ENCODE results near the gene LMBR1.
"Not testable (repeated sequence)": the region's sequence is repeated elsewhere in the genome, so short reads cannot be mapped to it uniquely, and the experiment has no call there.

Gene LMBR1

DNA sequence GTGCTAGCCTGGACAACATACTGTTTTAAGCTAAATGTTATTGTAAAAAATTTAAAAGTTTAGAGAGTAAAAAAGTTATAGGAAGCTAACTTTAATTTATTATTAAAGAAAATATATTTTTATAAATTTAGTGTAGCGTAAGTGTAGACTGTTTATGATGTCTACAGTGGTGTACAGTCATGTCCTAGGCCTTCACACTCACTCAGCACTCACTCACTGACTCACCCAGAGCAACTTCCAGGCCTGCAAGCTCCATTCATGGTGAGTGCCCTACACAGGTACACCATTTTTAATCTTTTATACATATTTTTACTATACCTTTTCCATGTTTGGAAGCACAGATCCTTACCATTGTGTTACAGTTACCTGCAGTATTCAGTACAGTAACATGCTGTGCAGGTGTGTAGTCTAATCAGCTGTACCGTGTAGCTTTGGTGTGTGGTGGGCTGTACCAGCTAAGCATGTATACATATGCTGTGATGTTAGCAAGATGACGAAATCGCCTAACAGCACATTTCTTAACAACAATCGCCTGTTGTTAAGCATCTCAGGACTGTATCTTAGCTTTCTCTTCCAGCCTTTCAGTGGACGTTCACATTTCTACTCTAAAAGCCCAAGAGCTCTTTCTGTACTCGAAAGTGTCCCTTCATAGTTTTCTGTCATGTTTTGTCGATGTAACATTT is 240.0 kb downstream of the LMBR1 start:
- no peak overlapping the region for H3K27ac ChIP-seq
- no peaks in the 10 kb centered on the region for H3K36me3 ChIP-seq (ENCODE audit: insufficient read depth, low read length)
- no peaks in the 10 kb centered on the region for H3K9me3 ChIP-seq (ENCODE audit: low read depth, low read length)
- H3K9ac ChIP-seq (ENCODE audit: insufficient read length) = no peak overlapping the region
- no peak overlapping the region for H3K4me3 ChIP-seq
- no peak for DNase-seq (ENCODE audit: low read depth, low spot score)
- TF ChIP-seq FOXP2 (optimal IDR thresholded peaks at IDR 0.05; ENCODE audit: control extremely low read depth, extremely low read length, insufficient read depth) (no peak), POLR2AphosphoS5 (IDR thresholded peaks at IDR 0.05; ENCODE audit: borderline replicate concordance, low read depth, low read length) (no peak), EZH2 (IDR thresholded peaks at IDR 0.05) (no peak)

DNA sequence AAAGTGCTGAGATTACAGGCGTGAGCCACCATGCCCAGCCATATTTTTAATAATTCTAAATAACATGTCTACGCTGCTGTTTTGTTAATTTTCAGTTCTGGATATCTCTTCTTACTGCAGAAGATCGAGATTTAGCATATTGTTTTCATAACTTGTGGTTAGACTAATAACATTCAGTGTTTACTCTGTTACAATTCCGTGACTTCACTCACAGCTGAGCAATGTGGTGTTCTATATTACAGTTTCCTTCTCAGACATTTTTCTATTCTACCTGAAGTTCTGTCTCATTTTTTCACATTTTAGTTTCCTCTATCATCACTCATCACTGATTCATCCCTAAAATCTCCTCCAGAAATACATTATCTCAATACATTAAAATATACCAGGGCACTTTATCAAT is 241.5 kb downstream of the LMBR1 start:
- no peak overlapping the region for H3K27ac ChIP-seq
- H3K36me3 ChIP-seq (ENCODE audit: insufficient read depth, low read length) = no peaks in the 10 kb centered on the region
- no peak overlapping the region for H3K4me3 ChIP-seq
- H3K9me3 ChIP-seq (ENCODE audit: low read depth, low read length) = no peaks in the 10 kb centered on the region
- no peak for TF ChIP-seq EZH2 (IDR thresholded peaks at IDR 0.05)
- no peak for TF ChIP-seq FOXP2 (optimal IDR thresholded peaks at IDR 0.05; ENCODE audit: control extremely low read depth, extremely low read length, insufficient read depth)
- no peak for TF ChIP-seq POLR2AphosphoS5 (IDR thresholded peaks at IDR 0.05; ENCODE audit: borderline replicate concordance, low read depth, low read length)
- H3K9ac ChIP-seq (ENCODE audit: insufficient read length) = no peak overlapping the region
- no peak for DNase-seq (ENCODE audit: low read depth, low spot score)

DNA sequence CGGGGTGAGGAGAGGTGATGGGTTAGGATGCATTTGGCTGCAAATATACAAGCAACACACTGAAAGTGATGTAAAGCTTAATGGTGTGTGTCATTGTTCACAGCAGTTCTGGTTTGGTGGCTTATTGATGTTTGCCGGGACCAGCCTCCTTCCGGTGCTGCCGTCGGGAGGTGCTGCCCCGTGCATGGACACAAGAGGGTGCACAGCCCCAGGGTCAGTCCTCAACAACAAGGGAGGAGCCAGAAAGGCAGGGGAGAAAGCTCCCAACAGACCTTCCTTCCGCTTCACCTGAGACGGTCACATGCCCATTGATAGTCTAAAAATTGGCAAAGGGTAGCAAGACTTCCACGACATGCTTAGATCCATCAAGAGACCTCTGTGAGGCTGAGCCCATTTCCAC is 242.9 kb downstream of the LMBR1 start:
- Histone ChIP-seq H3K9ac (ENCODE audit: insufficient read length) (no peak overlapping the region), H3K36me3 (ENCODE audit: insufficient read depth, low read length) (no peaks in the 10 kb centered on the region), H3K4me3 (no peak overlapping the region), H3K27ac (no peak overlapping the region), H3K9me3 (ENCODE audit: low read depth, low read length) (no peaks in the 10 kb centered on the region)
- TF ChIP-seq POLR2AphosphoS5 (IDR thresholded peaks at IDR 0.05; ENCODE audit: borderline replicate concordance, low read depth, low read length) = no peak
- no peak for TF ChIP-seq FOXP2 (optimal IDR thresholded peaks at IDR 0.05; ENCODE audit: control extremely low read depth, extremely low read length, insufficient read depth)
- TF ChIP-seq EZH2 (IDR thresholded peaks at IDR 0.05) = no peak
- DNase-seq (ENCODE audit: low read depth, low spot score) = no peak

DNA sequence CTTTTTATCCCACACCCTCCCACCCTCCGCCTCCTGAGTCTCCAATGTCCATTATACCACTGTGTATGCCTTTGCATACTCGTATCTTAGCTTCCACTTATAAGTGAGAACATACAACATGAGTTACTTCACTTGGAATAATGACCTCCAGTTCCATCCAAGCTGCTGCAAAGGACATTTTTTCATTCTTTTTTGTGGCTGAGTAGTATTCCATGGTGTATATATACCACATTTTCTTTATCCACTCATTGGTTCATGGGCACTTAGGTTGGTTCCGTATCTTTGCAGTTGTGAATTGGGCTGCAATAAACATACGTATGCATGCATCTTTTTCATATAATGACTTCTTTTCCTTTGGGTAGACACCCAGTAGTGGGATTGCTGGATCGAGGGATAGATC is 245.7 kb downstream of the LMBR1 start:
- not testable (repeated sequence) for H3K9me3 ChIP-seq (ENCODE audit: low read depth, low read length); DNase-seq (ENCODE audit: low read depth, low spot score); H3K9ac ChIP-seq (ENCODE audit: insufficient read length); H3K27ac ChIP-seq; H3K36me3 ChIP-seq (ENCODE audit: insufficient read depth, low read length); H3K4me3 ChIP-seq

DNA sequence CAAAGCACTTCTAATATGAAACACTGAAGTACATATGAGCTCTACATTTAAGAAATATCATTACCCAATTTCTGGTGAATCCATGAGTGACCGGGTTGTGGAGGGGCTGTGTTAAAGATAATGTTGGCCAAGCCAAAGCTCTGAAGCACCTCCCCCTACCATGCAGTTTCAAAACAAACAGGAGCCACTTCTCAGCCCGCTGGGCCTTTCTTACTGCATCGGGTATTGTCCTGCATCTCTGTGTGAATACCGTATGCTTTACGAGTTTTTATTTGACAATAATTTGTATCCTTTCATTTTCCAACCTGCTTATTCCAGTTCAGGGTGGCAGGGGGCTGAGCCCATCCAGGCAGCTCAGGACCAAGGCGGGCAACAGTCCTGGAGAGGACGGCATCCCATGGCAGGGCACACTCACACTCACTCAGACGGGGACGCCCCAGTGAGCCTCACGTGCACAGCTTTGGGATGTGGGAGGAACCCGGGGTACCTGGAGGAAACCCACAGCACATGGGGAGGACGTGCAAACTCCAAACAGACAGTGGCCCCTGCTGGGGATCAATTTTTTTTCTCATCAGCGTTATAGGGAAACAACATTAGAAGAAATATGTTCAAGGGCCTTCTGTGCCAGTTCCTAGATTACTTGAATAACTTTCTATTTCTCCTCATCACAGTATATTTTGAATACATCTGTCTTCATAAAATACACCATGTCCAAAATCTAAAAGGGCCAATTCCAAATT is 250.5 kb downstream of the LMBR1 start:
- Histone ChIP-seq H3K9me3 (ENCODE audit: low read depth, low read length) (no peaks in the 10 kb centered on the region), H3K27ac (no peak overlapping the region), H3K9ac (ENCODE audit: insufficient read length) (no peak overlapping the region), H3K4me3 (no peak overlapping the region), H3K36me3 (ENCODE audit: insufficient read depth, low read length) (no peaks in the 10 kb centered on the region)
- TF ChIP-seq EZH2 (IDR thresholded peaks at IDR 0.05) = no peak
- TF ChIP-seq POLR2AphosphoS5 (IDR thresholded peaks at IDR 0.05; ENCODE audit: borderline replicate concordance, low read depth, low read length) = no peak
- TF ChIP-seq FOXP2 (optimal IDR thresholded peaks at IDR 0.05; ENCODE audit: control extremely low read depth, extremely low read length, insufficient read depth) = no peak
- no peak for DNase-seq (ENCODE audit: low read depth, low spot score)

DNA sequence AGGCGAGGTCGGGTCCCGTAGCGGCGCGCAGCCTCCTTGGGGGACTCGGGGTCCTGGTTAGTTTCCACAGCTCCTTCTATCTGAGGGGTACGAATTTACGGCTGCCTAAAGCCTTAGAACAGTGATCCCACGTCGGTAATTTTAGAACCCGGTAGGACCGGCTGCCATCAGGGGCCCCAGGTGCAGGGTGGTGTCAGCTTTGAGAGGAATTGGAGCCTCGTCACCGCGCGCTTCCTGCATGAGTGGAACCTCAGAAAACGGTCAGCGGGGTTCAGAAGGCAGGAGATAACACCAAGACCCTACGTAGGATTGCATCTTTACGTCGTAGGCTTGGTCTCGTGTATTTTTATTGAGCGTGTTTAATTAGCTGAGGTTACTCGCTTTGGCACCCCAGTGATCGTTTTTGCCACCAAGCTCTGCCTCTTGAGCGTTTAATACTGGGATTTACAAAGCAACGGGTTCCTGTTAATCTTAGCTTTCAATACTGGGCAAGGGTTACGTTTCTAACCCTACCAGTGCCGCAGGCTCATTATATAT is 252.0 kb downstream of the LMBR1 start:
- H3K36me3 ChIP-seq (ENCODE audit: insufficient read depth, low read length) = no peaks in the 10 kb centered on the region
- H3K27ac ChIP-seq = no peak overlapping the region
- H3K9me3 ChIP-seq (ENCODE audit: low read depth, low read length) = no peaks in the 10 kb centered on the region
- no peak for DNase-seq (ENCODE audit: low read depth, low spot score)
- no peak for TF ChIP-seq EZH2 (IDR thresholded peaks at IDR 0.05)
- no peak for TF ChIP-seq FOXP2 (optimal IDR thresholded peaks at IDR 0.05; ENCODE audit: control extremely low read depth, extremely low read length, insufficient read depth)
- TF ChIP-seq POLR2AphosphoS5 (IDR thresholded peaks at IDR 0.05; ENCODE audit: borderline replicate concordance, low read depth, low read length) = no peak
- peak overlapping the region; percentile 83 for H3K4me3 ChIP-seq
- H3K9ac ChIP-seq (ENCODE audit: insufficient read length) = peak overlapping the region; percentile 71

DNA sequence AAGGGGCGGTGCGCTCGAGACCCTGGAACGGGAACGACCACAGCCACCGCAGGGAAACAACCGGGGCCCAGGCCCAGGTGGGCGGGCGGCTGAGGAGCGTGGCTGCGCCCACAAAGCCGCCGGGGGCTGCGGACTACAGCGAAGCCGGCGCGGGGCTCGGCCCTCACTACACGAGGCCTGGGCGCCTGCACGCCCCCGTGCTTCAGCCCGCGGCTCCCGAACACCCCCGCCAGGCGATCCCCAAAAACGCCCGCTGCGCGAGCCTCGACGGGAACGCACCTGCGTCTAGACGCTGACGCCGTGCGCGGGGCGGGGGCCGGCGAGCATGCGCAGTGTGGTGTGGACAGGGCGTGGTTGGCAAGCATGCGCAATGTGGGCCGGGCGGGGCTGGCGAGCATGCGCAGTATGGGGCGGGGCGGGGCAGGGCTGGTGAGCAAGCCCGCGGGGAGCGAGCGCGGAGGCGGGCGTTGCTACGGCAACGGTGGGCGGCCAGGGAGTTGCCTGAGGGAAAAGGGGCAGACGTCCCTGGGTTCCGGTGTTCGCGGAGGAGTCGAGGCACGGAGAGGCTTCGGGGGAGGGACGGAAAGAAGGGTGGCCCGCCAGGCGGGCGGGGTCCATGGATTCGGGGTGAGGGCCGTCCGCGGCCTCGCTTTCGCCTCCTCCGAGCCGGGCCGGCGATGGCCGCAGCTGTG is 252.6 kb downstream of the LMBR1 start, which contains the start of gene RNF32:
Gene RNF32, plus strand, starts transcription at position 518 of the 692 bp plus-strand sequence. CDS start 3,104 bp downstream, outside the sequence.
- DNase-seq (ENCODE audit: low read depth, low spot score) = peak; percentile 37
- Histone ChIP-seq H3K36me3 (ENCODE audit: insufficient read depth, low read length) (no peaks in the 10 kb centered on the region), H3K9me3 (ENCODE audit: low read depth, low read length) (no peaks in the 10 kb centered on the region), H3K4me3 (peak within 1 kb of the TSS; percentile 83), H3K9ac (ENCODE audit: insufficient read length) (peak within 1 kb of the TSS; percentile 71), H3K27ac (peak within 1 kb of the TSS; percentile 60)
- TF ChIP-seq EZH2 (IDR thresholded peaks at IDR 0.05) (no peak), POLR2AphosphoS5 (IDR thresholded peaks at IDR 0.05; ENCODE audit: borderline replicate concordance, low read depth, low read length) (peak; percentile 78)

Measured in SK-N-MC (cell line).